ENCODE measurements around the gene RASIP1. TPM values are rescaled to one million over a fixed set of nuclear protein-coding genes. Genes with fewer than 3 reads are reported as not detected.

Gene RASIP1
- total RNA-seq, 4 donors from 2014 or later, result 3.0 to 11.1 (median 7.0) TPM

DNA sequence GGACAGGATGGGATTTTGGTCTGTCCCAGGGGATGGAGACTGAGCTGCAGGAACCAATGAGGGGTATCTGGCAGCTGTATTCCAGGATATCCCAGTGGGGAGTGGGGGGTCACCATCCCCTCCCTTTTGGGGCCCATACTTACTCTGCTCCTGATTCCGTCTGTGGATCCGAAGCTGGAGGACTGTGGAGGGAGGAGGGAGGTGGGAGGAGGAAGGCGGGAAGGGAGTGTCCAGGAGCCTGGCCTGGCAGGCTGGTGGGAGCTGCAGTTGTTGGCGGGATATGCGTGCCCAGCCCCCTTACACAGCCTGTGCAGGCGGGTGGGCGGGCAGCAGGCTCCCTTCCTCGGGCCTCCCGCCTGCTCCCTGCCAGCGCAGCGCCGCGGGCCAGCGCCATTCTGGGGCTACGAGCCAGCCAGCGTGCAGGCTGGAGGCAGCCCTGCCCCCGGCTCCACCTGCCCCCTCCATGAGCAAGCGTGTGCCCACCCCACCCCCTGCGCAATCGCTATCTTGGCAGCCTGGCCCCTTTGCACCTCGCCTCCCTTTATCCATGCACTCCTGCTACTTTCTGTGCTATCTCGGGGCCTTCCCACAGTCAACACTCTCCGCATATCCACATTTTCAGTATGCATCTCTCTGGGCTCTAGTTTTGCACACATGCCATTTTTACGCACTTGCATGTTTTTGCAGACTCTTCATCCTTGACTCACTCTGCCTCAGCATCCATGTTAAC is 23.7 kb downstream of the RASIP1 start:
- intact Hi-C loops (cut with DNase I; ENCODE audit: low total_unique reads) (no loop called here), in situ Hi-C loops (cut with MboI; ENCODE audit: low pct_ligation_motif_present in 1 of 4, low pct_unique_long_range_greater_than_20kb in 1 of 4, low sequenced_read_pairs in 3 of 4) (no loop called here)
- H3K27me3 ChIP-seq, result no peaks in the 10 kb centered on the region
- peak overlapping the region in 2 of 4 donors; percentile 7 to 22 for H3K4me3 ChIP-seq
- H3K4me1 ChIP-seq, result peaks cover 21 to 52% (median 42%) of the 10 kb centered on the region in 4 donors
- no peak for TF ChIP-seq POLR2A (IDR thresholded peaks at IDR 0.05)
- TF ChIP-seq, protein P1, sequence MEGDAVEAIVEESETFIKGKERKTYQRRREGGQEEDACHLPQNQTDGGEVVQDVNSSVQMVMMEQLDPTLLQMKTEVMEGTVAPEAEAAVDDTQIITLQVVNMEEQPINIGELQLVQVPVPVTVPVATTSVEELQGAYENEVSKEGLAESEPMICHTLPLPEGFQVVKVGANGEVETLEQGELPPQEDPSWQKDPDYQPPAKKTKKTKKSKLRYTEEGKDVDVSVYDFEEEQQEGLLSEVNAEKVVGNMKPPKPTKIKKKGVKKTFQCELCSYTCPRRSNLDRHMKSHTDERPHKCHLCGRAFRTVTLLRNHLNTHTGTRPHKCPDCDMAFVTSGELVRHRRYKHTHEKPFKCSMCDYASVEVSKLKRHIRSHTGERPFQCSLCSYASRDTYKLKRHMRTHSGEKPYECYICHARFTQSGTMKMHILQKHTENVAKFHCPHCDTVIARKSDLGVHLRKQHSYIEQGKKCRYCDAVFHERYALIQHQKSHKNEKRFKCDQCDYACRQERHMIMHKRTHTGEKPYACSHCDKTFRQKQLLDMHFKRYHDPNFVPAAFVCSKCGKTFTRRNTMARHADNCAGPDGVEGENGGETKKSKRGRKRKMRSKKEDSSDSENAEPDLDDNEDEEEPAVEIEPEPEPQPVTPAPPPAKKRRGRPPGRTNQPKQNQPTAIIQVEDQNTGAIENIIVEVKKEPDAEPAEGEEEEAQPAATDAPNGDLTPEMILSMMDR (IDR thresholded peaks at IDR 0.05), result no peak
- no peak for TF ChIP-seq EP300 (IDR thresholded peaks at IDR 0.05; ENCODE audit: low read depth)
- no peak for TF ChIP-seq POLR2AphosphoS5 (IDR thresholded peaks at IDR 0.05)
- 24 to 35% methylated on average over 4 to 18 of the region's 24 CpGs for WGBS, 2 donors (ENCODE audit: low coverage in 1 of 2)
- H3K27ac ChIP-seq, result peak overlapping the region; percentile 85 to 93 (median 90)
- no peaks in the 10 kb centered on the region for H3K36me3 ChIP-seq
- H3K9me3 ChIP-seq, result no peaks in the 10 kb centered on the region
- peak; percentile 38 for DNase-seq

- DNase-seq, result peak; percentile 37
- intact Hi-C loops (cut with DNase I; ENCODE audit: low total_unique reads), result no loop called here
- Histone ChIP-seq H3K36me3 (no peaks in the 10 kb centered on the region), H3K27ac (peak overlapping the region; percentile 85 to 93 (median 90)), H3K4me3 (peak overlapping the region in 1 of 4 donors; percentile 75), H3K9me3 (no peaks in the 10 kb centered on the region), H3K27me3 (no peaks in the 10 kb centered on the region), H3K4me1 (peaks cover 21 to 47% (median 41%) of the 10 kb centered on the region in 4 donors)
- TF ChIP-seq EP300 (IDR thresholded peaks at IDR 0.05; ENCODE audit: low read depth), result no peak
- no peak for TF ChIP-seq POLR2A (IDR thresholded peaks at IDR 0.05)
- TF ChIP-seq, protein P1 (IDR thresholded peaks at IDR 0.05), result no peak
- TF ChIP-seq POLR2AphosphoS5 (IDR thresholded peaks at IDR 0.05), result no peak
- WGBS, 2 donors (ENCODE audit: low coverage in 1 of 2), result 62% methylated on average over 19 of the region's 19 CpGs; no CpG with 5 or more reads in 1 of the 2 donors
- in situ Hi-C loops (cut with MboI; ENCODE audit: low pct_ligation_motif_present in 1 of 4, low pct_unique_long_range_greater_than_20kb in 1 of 4, low sequenced_read_pairs in 3 of 4), result no loop called here
Observed at GRCh38 chr19:48715681-48716171, 24.7 kb downstream of the RASIP1 start.

DNA sequence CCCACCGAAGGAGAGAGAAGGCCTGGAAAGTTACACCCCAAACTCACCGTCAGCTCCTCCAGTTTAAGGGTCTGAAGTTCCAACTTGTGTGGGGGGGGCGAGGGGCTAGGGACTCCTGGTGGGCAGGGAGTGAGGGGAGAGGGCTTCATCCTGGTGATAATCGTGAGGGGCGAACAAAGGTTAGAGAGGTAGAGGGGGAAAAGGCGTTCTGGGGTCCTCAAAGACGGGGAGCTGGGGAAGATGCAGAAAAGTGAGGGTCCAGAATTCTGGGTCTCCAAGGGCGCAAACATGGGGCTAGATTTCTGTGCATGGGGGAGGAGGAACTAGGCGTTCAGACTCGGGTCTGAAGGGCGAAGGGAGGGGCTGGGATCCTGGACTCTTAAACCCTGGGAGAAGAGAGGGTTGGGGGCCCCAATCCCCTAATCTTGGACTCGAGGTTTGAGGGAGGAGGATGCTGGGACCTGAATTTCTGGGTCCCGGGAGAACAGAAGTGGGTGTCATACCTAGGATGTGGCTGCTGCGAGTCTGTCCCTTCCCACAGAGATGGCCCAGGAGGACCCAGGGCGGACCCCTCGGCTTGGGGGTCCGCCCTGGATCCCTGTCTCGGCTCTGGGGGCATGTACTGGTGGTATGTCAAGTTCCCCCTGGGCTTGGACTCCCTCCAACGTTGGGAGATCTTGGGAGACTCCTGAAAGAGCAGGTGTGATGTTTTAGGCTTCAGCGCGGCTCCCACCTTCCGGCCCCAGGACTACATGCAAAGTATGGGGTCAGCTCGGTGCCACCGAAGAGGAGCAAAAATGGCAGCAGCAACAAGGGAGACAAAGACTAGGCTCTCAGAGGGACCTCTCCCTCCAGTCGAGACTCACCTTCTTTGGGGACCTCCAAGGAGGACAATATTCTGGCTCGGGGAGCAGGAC is 25.4 kb downstream of the RASIP1 start:
- no peaks in the 10 kb centered on the region for H3K36me3 ChIP-seq
- in situ Hi-C loops (cut with MboI; ENCODE audit: low pct_ligation_motif_present in 1 of 4, low pct_unique_long_range_greater_than_20kb in 1 of 4, low sequenced_read_pairs in 3 of 4) (no loop called here), intact Hi-C loops (cut with DNase I; ENCODE audit: low total_unique reads) (no loop called here)
- DNase-seq, result peak; percentile 65
- 41 to 60% methylated on average over 2 to 26 of the region's 26 CpGs for WGBS, 2 donors (ENCODE audit: low coverage in 1 of 2)
- TF ChIP-seq POLR2AphosphoS5 (IDR thresholded peaks at IDR 0.05), result no peak
- no peak for TF ChIP-seq EP300 (IDR thresholded peaks at IDR 0.05; ENCODE audit: low read depth)
- no peak for TF ChIP-seq POLR2A (IDR thresholded peaks at IDR 0.05)
- TF ChIP-seq, protein P1 (IDR thresholded peaks at IDR 0.05), result no peak
- peaks cover 17 to 42% (median 37%) of the 10 kb centered on the region in 4 donors for H3K4me1 ChIP-seq
- H3K27me3 ChIP-seq, result no peaks in the 10 kb centered on the region
- peak overlapping the region; percentile 85 to 93 (median 90) for H3K27ac ChIP-seq
- peak overlapping the region; percentile 49 to 75 (median 54) for H3K4me3 ChIP-seq
- H3K9me3 ChIP-seq, result no peaks in the 10 kb centered on the region

All from transverse colon (tissue), 4 donors.